ENCODE data around the gene VWC2L.
A peak's percentile ranks its signal among the peaks of the same experiment; 100 is the strongest.

Gene VWC2L

DNA sequence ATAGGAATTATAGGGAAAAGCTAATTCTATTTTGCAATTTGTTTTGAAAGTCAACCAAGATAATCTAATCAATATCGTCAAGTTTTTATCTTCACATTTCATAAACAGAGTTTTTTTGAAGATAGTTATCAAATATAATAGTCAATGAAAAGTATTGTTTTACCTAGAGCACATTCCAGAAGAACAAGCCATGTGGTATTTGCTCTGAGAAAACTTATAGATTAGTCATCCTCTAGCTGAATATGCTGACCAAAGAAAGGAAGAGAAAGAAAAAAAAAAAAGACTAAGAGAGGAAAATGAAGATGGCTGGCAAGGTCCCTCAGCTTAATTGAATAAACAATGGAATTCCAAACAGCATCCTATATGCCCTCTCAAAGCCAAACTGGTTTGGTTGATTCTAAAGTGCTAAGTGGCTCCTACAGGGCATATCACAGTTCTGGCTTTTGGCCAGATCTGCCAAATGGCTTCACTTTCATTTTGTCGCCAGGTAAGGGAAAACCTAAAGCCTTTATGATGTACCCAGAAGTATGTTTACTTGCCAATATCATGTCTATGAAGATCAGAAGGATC is 132.6 kb downstream of the VWC2L start:
- DNase-seq = no peak

DNA sequence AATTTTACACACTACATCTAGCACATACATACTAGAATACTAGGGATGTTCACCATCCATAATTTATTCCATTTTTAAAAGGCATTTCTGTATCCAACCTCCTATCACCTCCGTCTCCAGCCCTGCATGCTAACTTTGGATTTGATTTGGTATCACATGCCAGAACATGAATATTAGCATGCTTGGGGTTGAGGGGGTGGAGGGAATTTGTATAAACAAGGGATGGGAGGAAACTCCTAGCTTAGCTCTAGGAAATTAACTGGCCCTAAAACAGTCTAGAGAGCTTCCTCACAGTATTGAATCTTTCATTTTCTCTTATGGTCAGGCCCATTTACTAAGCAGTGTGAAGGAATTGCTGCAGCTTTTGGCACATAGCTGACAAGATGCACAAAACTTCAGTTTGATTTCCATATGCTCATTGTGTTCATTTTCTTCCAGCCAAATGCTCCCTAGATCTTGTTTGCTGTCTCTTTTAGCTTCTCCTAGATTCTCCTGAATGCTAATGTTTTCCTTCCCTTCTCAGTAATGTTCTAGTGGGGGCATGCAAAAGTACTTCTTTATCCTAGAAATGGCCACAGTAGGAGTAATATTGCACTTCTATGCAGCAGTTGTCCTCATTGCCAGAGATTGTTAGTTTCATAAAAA is 135.2 kb downstream of the VWC2L start:
- no peak for DNase-seq

DNA sequence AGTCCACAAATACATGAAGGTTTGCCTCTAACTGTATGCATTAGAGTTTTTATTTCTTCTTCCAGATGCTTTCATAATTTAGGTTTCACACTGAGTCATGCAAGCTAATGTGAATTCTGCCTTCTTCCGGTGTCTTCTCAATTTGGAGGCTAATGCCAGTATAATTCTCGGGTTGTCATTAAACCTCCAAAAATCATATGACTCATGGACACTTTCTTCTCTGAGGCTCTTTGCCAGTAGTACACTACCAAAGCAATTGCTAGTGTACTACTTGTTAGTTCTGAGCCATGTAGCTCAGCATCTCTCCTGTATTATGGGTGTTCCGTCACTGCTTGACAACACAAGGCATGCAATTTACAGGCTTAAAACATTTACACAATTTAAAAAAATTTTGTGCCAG is 137.1 kb downstream of the VWC2L start:
- no peak for DNase-seq

DNA sequence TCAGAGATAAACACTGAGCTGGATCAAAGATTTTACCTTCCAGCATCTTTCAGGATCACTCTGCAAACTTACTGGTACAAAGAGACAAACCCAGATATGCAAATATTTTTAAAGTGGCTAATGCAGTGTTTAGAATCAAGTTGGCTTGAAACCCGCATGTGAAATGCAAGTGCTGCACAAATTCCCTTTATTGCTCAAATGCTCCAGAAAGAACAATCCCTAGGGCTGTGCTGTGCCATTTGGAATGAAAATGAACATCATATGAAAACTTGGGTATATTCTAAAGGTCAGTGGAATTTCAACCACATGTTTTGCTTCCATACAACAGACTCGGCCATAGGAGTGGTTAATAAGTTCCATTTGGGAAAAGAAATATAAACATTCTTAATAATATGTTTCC is 139.1 kb downstream of the VWC2L start:
- DNase-seq = no peak

DNA sequence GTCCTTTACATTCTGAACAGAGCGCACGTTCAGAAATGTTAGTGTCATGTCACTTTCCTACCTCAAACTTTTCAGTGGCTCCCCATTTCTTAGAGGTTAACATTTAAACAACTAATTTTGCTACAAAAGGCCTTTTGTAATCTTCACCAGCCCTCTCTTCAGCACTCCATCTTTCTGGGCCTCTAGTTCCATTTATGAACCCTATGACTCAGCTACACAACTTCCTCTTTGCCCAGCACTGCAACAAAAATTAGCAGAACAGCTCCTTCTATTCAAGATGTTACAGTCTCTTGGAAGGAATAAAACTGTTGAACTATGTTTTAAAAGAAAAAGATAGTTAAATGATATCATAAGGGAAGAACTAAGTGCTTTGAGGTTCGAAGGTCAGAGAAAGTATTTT is 139.9 kb downstream of the VWC2L start:
- no peak for DNase-seq

DNA sequence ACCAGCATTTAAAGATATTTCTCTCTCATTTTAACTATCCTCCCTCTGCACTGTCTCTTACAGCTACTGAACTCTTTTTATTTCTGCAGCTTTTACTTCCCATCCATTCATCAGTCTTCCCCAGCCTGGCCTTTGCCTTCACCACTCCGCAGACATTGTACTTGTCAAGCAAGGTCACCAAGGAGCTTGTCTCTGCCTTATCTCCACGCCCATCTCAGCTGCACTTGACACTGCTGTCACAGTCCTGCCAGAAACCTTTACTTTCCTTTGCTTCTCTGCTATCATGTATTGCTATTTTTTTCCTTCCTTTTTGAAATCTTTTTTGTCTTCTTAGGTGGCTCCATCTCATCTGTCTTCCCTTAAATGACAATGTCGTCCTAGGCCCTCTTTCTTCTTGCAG is 147.0 kb downstream of the VWC2L start:
- no peak for DNase-seq

DNA sequence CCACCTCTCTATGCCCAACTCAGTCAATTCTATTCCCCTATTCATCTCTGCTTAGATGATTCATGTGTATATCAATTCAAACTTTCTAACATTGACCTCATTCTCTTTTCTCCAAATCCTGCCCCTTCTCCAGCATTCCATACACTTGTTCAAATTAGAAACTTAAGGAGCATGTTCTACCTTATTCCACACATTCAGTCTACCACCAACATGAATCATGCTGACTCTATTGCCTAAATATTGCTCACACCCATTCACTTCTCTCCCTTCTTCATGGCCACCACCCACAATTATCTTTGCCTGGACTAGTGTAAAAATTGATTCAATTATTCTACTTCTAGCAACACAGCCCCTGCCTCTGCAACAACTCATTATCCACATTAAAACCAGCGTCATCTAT is 147.5 kb downstream of the VWC2L start:
- DNase-seq = no peak

DNA sequence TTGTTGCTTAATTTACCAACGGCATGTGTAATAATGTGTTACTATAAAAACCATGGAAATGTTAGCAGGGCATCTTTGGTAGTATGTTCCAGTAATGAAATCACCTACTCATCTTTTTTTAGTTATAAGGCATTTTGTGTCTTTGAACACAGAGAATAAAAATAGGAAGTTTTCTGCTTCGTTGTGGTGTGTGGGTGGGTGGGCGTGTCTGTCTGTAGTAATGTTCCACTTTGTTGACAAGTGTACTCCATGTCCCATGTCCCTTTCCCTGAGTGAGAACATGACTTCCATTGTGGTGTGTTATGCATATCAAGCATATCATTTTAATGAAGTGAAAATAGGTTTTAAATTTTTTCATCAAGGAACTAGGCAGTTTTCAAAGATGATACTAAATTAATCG is 149.3 kb downstream of the VWC2L start:
- DNase-seq = no peak

DNA sequence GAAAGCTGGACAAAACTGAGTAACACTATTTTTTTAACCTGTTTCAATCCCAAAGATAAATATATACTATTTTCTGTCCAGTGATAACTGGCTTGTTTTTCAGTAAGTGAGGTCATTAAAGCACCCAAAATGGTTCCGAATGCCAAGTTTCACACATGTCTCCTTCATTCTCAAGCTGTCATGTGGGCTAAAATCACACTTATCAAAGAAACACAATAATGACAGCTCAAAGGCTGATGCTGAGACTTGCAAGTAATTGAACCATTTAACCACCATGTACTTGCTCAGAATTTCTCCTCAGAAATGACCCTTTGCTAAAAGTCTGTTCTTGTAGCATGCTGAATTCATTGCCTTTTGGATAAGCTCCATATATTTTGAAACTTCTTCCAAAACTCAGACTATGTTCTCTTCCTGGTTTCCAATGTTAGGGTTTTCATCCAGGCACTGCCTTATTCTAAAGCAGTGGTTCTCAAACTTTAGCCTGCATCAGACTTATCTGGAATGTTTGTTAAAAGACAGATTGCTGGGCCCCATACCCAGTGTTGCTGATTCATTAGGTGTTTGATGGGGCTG is 149.8 kb downstream of the VWC2L start:
- DNase-seq = no peak

DNA sequence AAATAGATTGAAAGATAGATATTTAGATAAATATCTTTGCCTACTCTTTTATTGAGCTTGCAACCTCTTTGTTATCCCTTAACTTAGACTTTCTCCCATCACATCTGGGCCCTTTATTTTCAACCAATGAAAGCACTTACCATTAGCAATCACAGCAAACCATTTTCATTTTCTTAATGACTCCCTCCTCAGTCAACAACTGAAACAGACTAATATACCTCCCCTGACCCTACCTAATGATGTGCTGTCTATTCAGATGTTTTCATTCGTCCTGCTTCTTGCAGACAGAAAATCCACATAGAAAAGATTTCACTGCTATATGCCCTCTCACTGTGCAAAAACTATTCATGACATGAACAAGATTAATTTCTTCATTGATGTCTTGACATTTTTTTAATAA is 154.4 kb downstream of the VWC2L start:
- DNase-seq = no peak

DNA sequence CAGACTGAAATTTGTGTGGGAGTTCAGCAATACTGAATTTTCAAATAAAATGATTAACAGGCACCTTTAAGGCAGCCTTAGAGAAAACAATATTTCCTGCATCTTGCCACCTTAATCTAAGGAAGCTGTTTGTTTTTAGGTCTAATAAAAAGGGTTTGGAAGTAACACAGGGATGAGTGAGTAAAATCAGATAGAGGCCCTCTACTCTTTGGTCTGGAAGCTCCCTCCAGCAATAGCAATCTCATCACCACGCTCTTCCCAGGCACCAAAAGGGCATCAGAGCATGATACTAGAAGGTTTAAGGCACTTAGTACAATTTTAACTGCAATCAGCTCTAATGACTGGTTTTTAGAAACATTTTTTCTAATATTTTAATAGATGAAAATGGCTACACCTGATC is 155.6 kb downstream of the VWC2L start:
- DNase-seq = no peak

DNA sequence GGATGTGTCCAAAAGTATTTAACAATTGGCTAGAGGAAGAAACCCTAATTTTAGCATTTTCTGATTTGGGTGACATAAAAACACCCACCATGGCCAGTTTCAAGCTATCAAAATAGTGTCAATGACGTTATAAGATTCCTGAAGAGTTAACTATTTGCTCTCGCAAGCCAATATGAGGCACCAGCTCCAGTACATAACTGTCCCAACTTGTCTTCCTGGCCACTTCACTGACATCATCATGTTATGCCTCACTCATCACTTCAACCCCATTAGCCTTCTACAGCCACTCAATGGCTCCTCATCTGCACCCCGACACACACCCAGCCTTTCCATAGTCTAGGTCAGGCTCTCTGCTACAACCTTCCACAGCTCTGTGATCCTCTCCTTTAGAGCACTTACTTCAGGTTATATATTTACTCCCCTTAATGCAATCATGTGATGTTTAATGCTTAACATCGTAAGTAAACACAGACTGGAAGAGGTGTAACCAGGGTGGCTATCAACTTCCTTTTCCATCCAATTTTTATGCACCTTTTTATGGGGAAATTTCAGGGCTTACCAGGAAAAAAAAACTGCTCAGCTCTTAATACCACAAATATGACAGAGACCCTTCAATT is 158.7 kb downstream of the VWC2L start:
- no peak for DNase-seq

DNA sequence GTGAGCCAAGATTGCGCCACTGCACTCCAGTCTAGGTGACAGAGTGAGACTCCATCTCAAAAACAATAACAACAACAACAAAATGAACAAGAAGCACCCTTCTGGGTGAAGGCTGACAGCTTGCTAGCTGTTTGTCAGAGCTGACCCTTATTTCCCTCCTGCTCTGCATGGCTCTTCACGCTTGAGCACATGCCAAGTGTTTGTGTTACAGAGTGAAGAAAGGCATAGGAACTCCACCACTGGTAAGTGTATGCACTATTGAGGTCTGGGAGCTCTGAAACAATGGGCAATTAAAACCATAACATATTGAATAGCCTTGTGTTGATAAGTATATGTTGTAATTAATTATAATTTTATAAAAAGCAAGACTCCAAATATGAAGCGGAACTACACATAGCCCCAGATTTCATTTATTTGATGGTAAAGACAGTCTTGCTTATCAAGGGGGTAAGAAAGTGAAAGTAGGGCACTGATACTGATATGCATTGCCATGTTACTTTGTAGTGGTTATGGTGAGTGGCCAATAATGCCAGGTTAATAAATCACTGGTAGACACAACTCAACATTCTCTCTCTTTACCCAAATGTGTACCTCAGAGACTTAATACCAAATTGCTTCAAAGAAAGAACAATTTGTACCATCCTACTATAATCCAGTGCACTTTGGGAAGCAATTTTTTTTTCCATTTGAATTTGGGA is 163.4 kb downstream of the VWC2L start:
- DNase-seq = no peak

DNA sequence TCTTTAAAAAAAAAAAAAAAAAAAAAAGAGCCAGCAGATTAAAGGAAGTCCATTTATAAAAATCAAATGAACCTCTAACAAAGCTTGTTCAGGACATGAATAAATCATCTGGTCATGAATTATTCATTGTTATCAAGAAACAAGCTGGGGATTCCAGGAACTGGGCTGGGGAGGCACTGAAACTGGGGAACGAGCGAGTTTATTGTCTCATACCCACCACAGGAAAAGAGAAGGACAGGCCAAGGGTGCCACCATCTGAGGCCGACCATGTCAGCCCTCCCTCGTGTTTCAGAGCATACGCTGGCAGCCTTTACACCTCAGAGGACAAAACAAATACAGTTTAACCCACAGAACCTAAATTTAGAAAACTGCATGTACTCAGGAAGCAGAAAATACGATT is 164.2 kb downstream of the VWC2L start:
- DNase-seq = peak; percentile 3

DNA sequence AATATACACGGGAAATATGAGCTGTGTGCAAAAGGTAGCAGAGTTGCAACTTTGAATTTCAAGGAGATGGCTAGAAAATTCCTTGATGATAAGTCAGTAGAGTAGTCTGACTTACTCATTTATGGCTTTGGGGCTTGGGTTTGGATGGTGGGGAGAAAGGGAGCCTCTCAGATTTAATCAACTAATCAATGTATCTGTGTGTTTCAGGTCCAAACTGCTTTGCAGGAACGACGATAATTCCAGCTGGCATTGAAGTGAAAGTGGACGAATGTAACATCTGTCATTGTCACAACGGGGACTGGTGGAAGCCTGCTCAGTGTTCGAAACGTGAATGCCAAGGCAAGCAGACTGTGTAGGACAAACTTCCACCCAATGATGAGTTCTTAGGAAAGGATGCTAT is 164.6 kb downstream of the VWC2L start:
- DNase-seq = no peak

DNA sequence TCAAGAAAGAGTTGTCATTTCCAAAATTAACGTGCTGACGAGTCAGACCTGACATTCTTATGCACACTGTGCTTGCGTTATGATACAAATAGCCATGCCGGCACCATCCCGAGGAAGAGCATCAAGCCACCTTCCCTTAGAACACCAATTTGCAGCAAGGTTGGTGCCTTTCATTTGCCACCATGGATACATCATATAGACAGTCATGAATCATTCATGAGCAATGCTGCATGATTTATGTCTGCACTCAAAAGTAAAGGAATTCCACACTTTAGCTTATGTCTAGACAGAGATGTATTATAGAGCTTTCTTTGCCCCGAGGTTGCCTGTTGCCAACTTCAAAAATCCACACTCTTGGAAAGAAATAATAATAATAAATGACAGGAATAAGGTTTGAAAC is 166.9 kb downstream of the VWC2L start:
- DNase-seq = no peak

DNA sequence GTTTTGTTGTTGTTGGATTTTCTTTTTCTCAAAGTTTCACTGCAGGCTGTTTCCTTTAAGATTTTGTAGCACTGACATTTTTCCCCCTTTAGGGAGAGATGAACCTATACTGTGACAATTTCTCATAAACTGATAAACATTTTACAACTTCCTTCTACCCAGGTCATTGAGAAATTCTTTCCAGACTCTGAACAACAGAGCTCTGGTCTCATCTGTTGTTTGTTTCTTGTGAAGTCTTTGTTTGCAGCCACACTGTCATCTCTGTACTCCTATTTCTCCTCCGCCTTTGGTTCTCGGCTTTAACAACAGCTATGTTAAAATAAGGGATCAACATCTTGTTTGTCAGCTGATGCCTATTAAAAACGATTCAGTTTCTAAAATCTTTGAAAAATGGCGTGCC is 167.6 kb downstream of the VWC2L start:
- DNase-seq = no peak

DNA sequence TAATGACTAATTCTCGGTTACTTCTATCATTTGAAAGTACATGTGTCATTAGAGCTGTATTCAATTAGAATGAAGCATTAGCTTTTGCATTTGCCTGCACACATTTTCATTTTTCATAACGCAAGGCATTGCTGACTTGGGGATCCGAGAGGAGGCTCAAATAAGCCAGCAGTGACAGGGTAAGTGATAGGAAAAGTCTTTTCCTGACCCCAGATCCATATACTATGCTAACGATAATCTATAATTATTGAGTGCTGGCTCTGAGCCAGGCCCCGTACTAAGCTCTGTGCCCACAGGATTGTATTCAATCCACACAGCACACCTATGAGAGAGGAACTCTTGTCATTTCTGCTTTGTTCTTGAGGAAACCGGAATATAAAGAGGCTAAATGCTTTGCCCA is 168.2 kb downstream of the VWC2L start:
- no peak for DNase-seq

DNA sequence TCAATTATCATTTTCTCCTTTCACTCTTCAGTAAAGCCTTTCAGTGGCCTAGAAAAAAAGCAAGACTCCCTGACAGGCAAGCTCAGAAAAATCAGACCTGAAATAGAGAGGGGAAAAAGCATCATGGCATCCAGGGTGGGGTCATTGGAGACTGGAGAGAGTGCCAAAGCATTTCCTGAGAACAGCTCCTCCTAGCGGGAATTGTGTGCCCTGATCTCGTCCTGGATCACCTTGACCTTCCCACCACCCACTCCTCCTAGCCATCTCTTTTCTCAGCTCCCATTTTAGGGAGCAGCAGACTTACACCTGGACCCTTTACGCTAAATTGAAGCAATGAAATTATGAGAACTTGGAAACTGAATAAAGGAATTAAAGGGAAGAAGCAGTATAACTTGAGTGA is 176.6 kb downstream of the VWC2L start:
- DNase-seq = no peak

DNA sequence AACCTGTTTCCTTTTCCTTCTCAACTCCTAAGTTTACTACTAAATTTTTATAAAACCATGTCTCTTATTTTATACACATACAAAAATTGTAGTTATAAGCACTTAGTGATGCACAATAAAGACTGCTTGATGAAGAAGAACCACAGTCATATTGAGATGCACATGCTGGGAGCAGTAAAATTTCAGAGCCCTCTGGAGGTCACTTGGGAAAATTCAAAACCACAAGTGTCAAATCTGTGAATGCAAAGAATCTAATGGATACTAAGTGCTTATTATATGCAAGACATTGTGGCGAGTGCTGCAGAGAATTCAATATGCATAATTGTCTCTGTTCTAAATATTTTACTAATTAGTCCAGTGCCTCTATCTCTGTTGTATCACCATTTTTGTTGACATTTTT is 180.5 kb downstream of the VWC2L start:
- DNase-seq = no peak

DNA sequence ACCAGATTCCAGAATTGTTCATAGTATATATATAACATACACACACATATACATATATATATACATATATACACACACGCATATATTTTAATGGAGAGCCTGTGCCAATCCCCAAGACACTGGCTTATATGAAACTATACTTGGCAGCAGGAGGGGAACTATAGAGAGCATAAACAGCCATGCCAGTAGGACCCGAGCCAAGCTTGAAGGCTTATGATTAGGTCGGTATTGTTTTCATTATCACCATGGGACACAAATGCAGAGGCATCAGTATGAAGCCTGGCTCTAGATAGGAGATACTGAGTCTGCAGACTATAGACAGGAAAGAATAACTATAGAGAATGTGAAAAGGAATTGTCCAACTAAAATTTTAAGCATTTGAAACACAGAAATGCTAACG is 181.2 kb downstream of the VWC2L start:
- DNase-seq = no peak

DNA sequence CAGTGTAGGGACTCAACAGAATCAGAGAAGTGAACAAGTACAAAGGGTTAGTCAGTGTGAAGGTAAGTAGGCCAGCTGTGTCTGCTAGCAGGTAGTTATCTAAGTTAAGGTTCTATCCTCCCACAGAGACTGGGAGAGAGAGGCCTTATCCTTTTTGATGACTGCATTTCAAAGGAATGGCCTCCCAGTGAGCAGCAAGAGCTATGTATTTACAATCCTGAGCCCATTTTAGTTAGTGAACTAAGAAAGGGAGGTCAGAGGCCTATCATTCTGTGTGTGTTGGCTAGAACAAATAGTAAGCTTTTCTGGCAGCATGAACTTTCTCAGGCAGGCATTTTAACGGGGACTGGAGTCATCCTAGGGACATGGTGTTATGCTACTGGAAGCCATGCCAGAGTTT is 182.9 kb downstream of the VWC2L start:
- DNase-seq = no peak

DNA sequence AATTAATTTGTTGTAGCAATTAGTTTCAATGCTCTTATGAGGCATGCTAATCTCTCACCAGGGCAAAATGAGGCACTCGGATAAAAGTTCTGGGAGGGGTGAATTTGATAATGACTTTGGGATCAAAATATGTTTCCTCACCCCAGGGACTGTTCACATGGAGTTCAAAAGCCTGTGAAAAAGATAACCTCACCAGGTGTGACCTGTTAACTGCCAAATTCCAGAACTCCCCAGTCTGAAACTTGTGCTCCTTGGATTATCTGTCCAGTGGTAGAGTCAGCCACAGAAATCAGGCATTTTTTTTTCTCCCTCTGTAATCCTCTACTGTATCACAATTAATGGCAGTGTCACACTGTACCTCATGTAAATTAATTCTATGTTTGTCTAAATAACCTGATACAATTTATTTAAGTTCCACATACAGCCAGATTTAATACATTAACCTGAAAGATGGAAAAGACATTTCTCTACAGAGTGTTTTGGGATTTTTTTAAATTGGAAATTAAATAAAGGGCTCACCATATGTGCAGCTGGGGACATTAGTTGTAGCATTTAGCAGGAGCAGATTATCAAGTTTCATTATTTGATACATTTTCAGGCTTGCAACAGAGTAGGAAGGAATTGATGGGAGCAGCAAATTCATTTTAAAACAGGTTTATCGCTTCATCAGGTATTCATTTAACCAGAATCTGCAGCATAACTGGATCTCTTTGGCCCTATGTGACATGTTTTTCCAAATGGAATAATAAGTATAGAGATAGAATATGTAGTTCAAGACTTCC is 191.2 kb downstream of the VWC2L start:
- DNase-seq = no peak

All from CD4-positive, alpha-beta T cell treated with Interleukin-6 for 4 hours (primary cell).